NCI-H345 treated with DMSO at 0.1 percent for 48 hours (cell line): Measurements from ENCODE around the gene FER.

Experiments
- DNase-seq: peaks from one replicate; lab custom pipeline; 2025; ENCODE audit not compliant: unreplicated experiment; lab: John Stamatoyannopoulos, UW

The FER gene

GRCh38 chr5:109224276-109224882 is 476.7 kb downstream of the FER start:
- DNase-seq, result no peak

GRCh38 chr5:109225716-109226625 is 478.3 kb downstream of the FER start:
- DNase-seq, result no peak

GRCh38 chr5:109230369-109230768 is 482.7 kb downstream of the FER start:
- DNase-seq, result no peak

GRCh38 chr5:109231331-109231730 is 483.6 kb downstream of the FER start:
- DNase-seq, result no peak

- no peak for DNase-seq
Observed at GRCh38 chr5:109234381-109234780, 486.7 kb downstream of the FER start.

- no peak for DNase-seq
Observed at GRCh38 chr5:109239456-109239855, 491.8 kb downstream of the FER start.

GRCh38 chr5:109242518-109242917 is 494.8 kb downstream of the FER start:
- DNase-seq, result no peak

- no peak for DNase-seq
Observed at GRCh38 chr5:109246395-109246794, 498.7 kb downstream of the FER start.
